Mesodermal cell (in vitro differentiated cells): ENCODE data around the gene CMIP.
"Not testable (repeated sequence)": the region's sequence is repeated elsewhere in the genome, so short reads cannot be mapped to it uniquely, and the experiment has no call there.

Experiments
- H3K27ac ChIP-seq: 2 replicates; pipeline ENCODE4 v1.7.0; 2013; ENCODE audit warnings: mild to moderate bottlenecking, low read depth, low read length, moderate library complexity; ENCODE audit not compliant: severe bottlenecking
- H3K36me3 ChIP-seq: 2 replicates; pipeline ENCODE4 v1.7.1; 2013; ENCODE audit warnings: mild to moderate bottlenecking, low read length, moderate library complexity; ENCODE audit not compliant: control insufficient read depth, insufficient read depth
- H3K4me1 ChIP-seq: one replicate; pipeline ENCODE4 v1.7.1; 2013; ENCODE audit warnings: mild to moderate bottlenecking, low read length; ENCODE audit not compliant: insufficient read depth, control insufficient read depth, poor library complexity, severe bottlenecking
- H3K4me3 ChIP-seq: 2 replicates; pipeline ENCODE4 v1.7.0; 2013; ENCODE audit warnings: low read length, control low read depth, mild to moderate bottlenecking; ENCODE audit not compliant: insufficient read depth, poor library complexity, severe bottlenecking; ENCODE audit errors: extremely low read depth
- H3K9me3 ChIP-seq: 2 replicates; pipeline ENCODE4 v1.7.1; 2013; ENCODE audit warnings: mild to moderate bottlenecking, low read length, moderate library complexity; ENCODE audit not compliant: control insufficient read depth
- WGBS, 2 experiments: methylation state at CpG; one replicate each; pipeline ENCODE4 v1.1.5; 2013; ENCODE audit warnings: missing lambda C conversion rate in 2 of 2; ENCODE audit not compliant: insufficient coverage in 2 of 2; 5-methylcytosine and 5-hydroxymethylcytosine counted together

CMIP gene

GRCh38 chr16:81521141-81521626 is 76.6 kb downstream of the CMIP start:
- Histone ChIP-seq H3K36me3 (peaks cover 40% of the 10 kb centered on the region), H3K27ac (peak overlapping the region; percentile 23), H3K9me3 (no peaks in the 10 kb centered on the region), H3K4me3 (no peak overlapping the region), H3K4me1 (peaks cover 16% of the 10 kb centered on the region)
- WGBS, 2 experiments, result 89 to 91% methylated on average over 16 to 18 of the region's 19 CpGs

GRCh38 chr16:81522108-81522701 is 77.6 kb downstream of the CMIP start:
- H3K4me3 ChIP-seq, result no peak overlapping the region
- peaks cover 25% of the 10 kb centered on the region for H3K4me1 ChIP-seq
- no peak overlapping the region for H3K27ac ChIP-seq
- H3K36me3 ChIP-seq, result peaks cover 30% of the 10 kb centered on the region
- WGBS, 2 experiments, result 95 to 98% methylated on average over 4 to 5 of the region's 8 CpGs
- H3K9me3 ChIP-seq, result no peaks in the 10 kb centered on the region

- peaks cover 24% of the 10 kb centered on the region for H3K4me1 ChIP-seq
- not testable (repeated sequence) for H3K4me3 ChIP-seq, H3K9me3 ChIP-seq, H3K27ac ChIP-seq
- 97 to 98% methylated on average over 5 to 7 of the region's 7 CpGs for WGBS, 2 experiments
- peaks cover 25% of the 10 kb centered on the region for H3K36me3 ChIP-seq
These were observed 78.2 kb downstream of the CMIP start for GRCh38 chr16:81522851-81523250.

- H3K4me1 ChIP-seq, result peaks cover 17% of the 10 kb centered on the region
- WGBS, 2 experiments, result 94 to 97% methylated on average over 17 to 18 of the region's 20 CpGs
- H3K27ac ChIP-seq, result no peak overlapping the region
- no peak overlapping the region for H3K4me3 ChIP-seq
- H3K36me3 ChIP-seq, result peaks cover 18% of the 10 kb centered on the region
- H3K9me3 ChIP-seq, result no peaks in the 10 kb centered on the region
These were observed 78.9 kb downstream of the CMIP start for GRCh38 chr16:81523387-81524115.

- no peak overlapping the region for H3K4me3 ChIP-seq
- H3K4me1 ChIP-seq, result peaks cover 17% of the 10 kb centered on the region
- peaks cover under 1% of the 10 kb centered on the region for H3K9me3 ChIP-seq
- peaks cover 20% of the 10 kb centered on the region for H3K36me3 ChIP-seq
- H3K27ac ChIP-seq, result no peak overlapping the region
- 94% methylated on average over 9 of the region's 10 CpGs for WGBS, 2 experiments
These were observed 79.8 kb downstream of the CMIP start for GRCh38 chr16:81524382-81524781.

- 82% methylated on average over 2 of the region's 4 CpGs; no CpG with 5 or more reads in 1 of the 2 experiments for WGBS, 2 experiments
- H3K4me1 ChIP-seq, result peaks cover 14% of the 10 kb centered on the region
- H3K4me3 ChIP-seq, H3K9me3 ChIP-seq, H3K27ac ChIP-seq: not testable (repeated sequence)
- peaks cover 21% of the 10 kb centered on the region for H3K36me3 ChIP-seq
These were observed 80.3 kb downstream of the CMIP start for GRCh38 chr16:81524885-81525284.

- H3K9me3 ChIP-seq, result peaks cover 4% of the 10 kb centered on the region
- peaks cover 9% of the 10 kb centered on the region for H3K4me1 ChIP-seq
- no peak overlapping the region for H3K27ac ChIP-seq
- H3K36me3 ChIP-seq, result peaks cover 24% of the 10 kb centered on the region
- 100% methylated on average over 1 to 2 of the region's 4 CpGs for WGBS, 2 experiments
- no peak overlapping the region for H3K4me3 ChIP-seq
These were observed 81.6 kb downstream of the CMIP start for GRCh38 chr16:81526199-81526598.

- H3K9me3 ChIP-seq, result peaks cover 4% of the 10 kb centered on the region
- peaks cover 9% of the 10 kb centered on the region for H3K4me1 ChIP-seq
- H3K4me3 ChIP-seq, result no peak overlapping the region
- WGBS, 2 experiments, result 96 to 98% methylated on average over 8 to 9 of the region's 9 CpGs
- H3K27ac ChIP-seq, result no peak overlapping the region
- H3K36me3 ChIP-seq, result peaks cover 21% of the 10 kb centered on the region
These were observed 82.3 kb downstream of the CMIP start for GRCh38 chr16:81526935-81527334.

GRCh38 chr16:81527477-81528178 is 83.0 kb downstream of the CMIP start:
- WGBS, 2 experiments, result 79 to 100% methylated on average over 1 to 2 of the region's 7 CpGs
- peaks cover 4% of the 10 kb centered on the region for H3K9me3 ChIP-seq
- peaks cover 9% of the 10 kb centered on the region for H3K4me1 ChIP-seq
- no peak overlapping the region for H3K4me3 ChIP-seq
- peaks cover 20% of the 10 kb centered on the region for H3K36me3 ChIP-seq
- H3K27ac ChIP-seq, result no peak overlapping the region

GRCh38 chr16:81528256-81528655 is 83.6 kb downstream of the CMIP start:
- Histone ChIP-seq H3K4me1 (peaks cover 9% of the 10 kb centered on the region), H3K27ac (no peak overlapping the region), H3K4me3 (no peak overlapping the region), H3K36me3 (peaks cover 18% of the 10 kb centered on the region), H3K9me3 (peaks cover 4% of the 10 kb centered on the region)
- WGBS, 2 experiments, result 100% methylated on average over 2 of the region's 2 CpGs
